ENCODE measurements around the gene TPK1. TPM values are rescaled to one million over a fixed set of nuclear protein-coding genes. Genes with fewer than 3 reads are reported as not detected.
"Not testable (repeated sequence)": the region's sequence is repeated elsewhere in the genome, so short reads cannot be mapped to it uniquely, and the experiment has no call there.

Gene TPK1
- total RNA-seq, 3 donors from 2014 or later: 9.2 to 10.5 (median 9.3) TPM

GRCh38 chr7:144812379-144813283, 23.2 kb downstream of the TPK1 start:
- no peaks in the 10 kb centered on the region for H3K9me3 Mint-ChIP-seq
- ATAC-seq (peak; percentile 90 to 91), DNase-seq (peak; percentile 14)
- H3K4me3 Mint-ChIP-seq: peak overlapping the region; percentile 76
- no peaks in the 10 kb centered on the region for H3K27me3 Mint-ChIP-seq (ENCODE audit: low read depth)
- H3K36me3 Mint-ChIP-seq (ENCODE audit: insufficient read depth): no peaks in the 10 kb centered on the region
- H3K4me1 Mint-ChIP-seq (ENCODE audit: low read depth): peaks cover 64% of the 10 kb centered on the region

- ATAC-seq: no peak
- no peak overlapping the region for H3K4me3 Mint-ChIP-seq
- H3K4me1 Mint-ChIP-seq (ENCODE audit: low read depth): peaks cover 45% of the 10 kb centered on the region
Measured at GRCh38 chr7:144805627-144806239, 30.1 kb downstream of the TPK1 start.

GRCh38 chr7:144800678-144801436, 35.0 kb downstream of the TPK1 start:
- Mint-ChIP-seq H3K4me1 (ENCODE audit: low read depth) (peaks cover 37% of the 10 kb centered on the region), H3K36me3 (ENCODE audit: insufficient read depth) (peaks cover 32% of the 10 kb centered on the region)
- not testable (repeated sequence) for H3K4me3 Mint-ChIP-seq; H3K9me3 Mint-ChIP-seq; DNase-seq; H3K27me3 Mint-ChIP-seq (ENCODE audit: low read depth); ATAC-seq

More at GRCh38 chr7:144805627-144806239, 30.1 kb downstream of the TPK1 start:
- H3K36me3 Mint-ChIP-seq (ENCODE audit: insufficient read depth): peaks cover 16% of the 10 kb centered on the region
- no peaks in the 10 kb centered on the region for H3K27me3 Mint-ChIP-seq (ENCODE audit: low read depth)
- H3K9me3 Mint-ChIP-seq: peaks cover 6% of the 10 kb centered on the region
- no peak for DNase-seq

- DNase-seq (no peak), ATAC-seq (no peak)
- Mint-ChIP-seq H3K4me1 (ENCODE audit: low read depth) (peaks cover 24% of the 10 kb centered on the region), H3K4me3 (no peak overlapping the region), H3K27me3 (ENCODE audit: low read depth) (no peaks in the 10 kb centered on the region), H3K36me3 (ENCODE audit: insufficient read depth) (peaks cover 24% of the 10 kb centered on the region), H3K9me3 (peaks cover 6% of the 10 kb centered on the region)
Measured at GRCh38 chr7:144796919-144797318, 38.9 kb downstream of the TPK1 start.

GRCh38 chr7:144792050-144792449, 43.8 kb downstream of the TPK1 start:
- ATAC-seq (no peak), DNase-seq (no peak)
- H3K4me1 Mint-ChIP-seq (ENCODE audit: low read depth): peaks cover 4% of the 10 kb centered on the region
- H3K9me3 Mint-ChIP-seq: no peaks in the 10 kb centered on the region
- peaks cover 7% of the 10 kb centered on the region for H3K36me3 Mint-ChIP-seq (ENCODE audit: insufficient read depth)
- H3K4me3 Mint-ChIP-seq: no peak overlapping the region
- H3K27me3 Mint-ChIP-seq (ENCODE audit: low read depth): no peaks in the 10 kb centered on the region

GRCh38 chr7:144791488-144791887, 44.4 kb downstream of the TPK1 start:
- H3K36me3 Mint-ChIP-seq (ENCODE audit: insufficient read depth): peaks cover 4% of the 10 kb centered on the region
- no peak overlapping the region for H3K4me3 Mint-ChIP-seq
- DNase-seq: no peak
- no peak for ATAC-seq
- no peaks in the 10 kb centered on the region for H3K27me3 Mint-ChIP-seq (ENCODE audit: low read depth)
- peaks cover 9% of the 10 kb centered on the region for H3K4me1 Mint-ChIP-seq (ENCODE audit: low read depth)
- no peaks in the 10 kb centered on the region for H3K9me3 Mint-ChIP-seq

- H3K4me3 Mint-ChIP-seq: no peak overlapping the region
- ATAC-seq (no peak), DNase-seq (no peak)
- H3K4me1 Mint-ChIP-seq (ENCODE audit: low read depth): peaks cover 16% of the 10 kb centered on the region
- no peaks in the 10 kb centered on the region for H3K9me3 Mint-ChIP-seq
- H3K36me3 Mint-ChIP-seq (ENCODE audit: insufficient read depth): no peaks in the 10 kb centered on the region
- H3K27me3 Mint-ChIP-seq (ENCODE audit: low read depth): no peaks in the 10 kb centered on the region
Measured at GRCh38 chr7:144787127-144787526, 48.7 kb downstream of the TPK1 start.

- ATAC-seq (no peak), DNase-seq (no peak)
- H3K4me3 Mint-ChIP-seq: no peak overlapping the region
- H3K9me3 Mint-ChIP-seq: no peaks in the 10 kb centered on the region
- H3K27me3 Mint-ChIP-seq (ENCODE audit: low read depth): no peaks in the 10 kb centered on the region
- H3K36me3 Mint-ChIP-seq (ENCODE audit: insufficient read depth): no peaks in the 10 kb centered on the region
- H3K4me1 Mint-ChIP-seq (ENCODE audit: low read depth): peaks cover 20% of the 10 kb centered on the region
Measured at GRCh38 chr7:144786522-144786921, 49.3 kb downstream of the TPK1 start.

- no peak overlapping the region for H3K4me3 Mint-ChIP-seq
Measured at GRCh38 chr7:144786079-144786478, 49.8 kb downstream of the TPK1 start.

GRCh38 chr7:144785521-144785920, 50.3 kb downstream of the TPK1 start:
- no peak for ATAC-seq
- DNase-seq: no peak
- Mint-ChIP-seq H3K9me3 (no peaks in the 10 kb centered on the region), H3K4me1 (ENCODE audit: low read depth) (peaks cover 22% of the 10 kb centered on the region), H3K36me3 (ENCODE audit: insufficient read depth) (no peaks in the 10 kb centered on the region), H3K4me3 (no peak overlapping the region), H3K27me3 (ENCODE audit: low read depth) (no peaks in the 10 kb centered on the region)

More at GRCh38 chr7:144786079-144786478, 49.8 kb downstream of the TPK1 start:
- Mint-ChIP-seq H3K27me3 (ENCODE audit: low read depth) (no peaks in the 10 kb centered on the region), H3K9me3 (no peaks in the 10 kb centered on the region), H3K36me3 (ENCODE audit: insufficient read depth) (no peaks in the 10 kb centered on the region), H3K4me1 (ENCODE audit: low read depth) (peaks cover 24% of the 10 kb centered on the region)
- ATAC-seq: no peak
- no peak for DNase-seq

GRCh38 chr7:144784943-144785342, 50.9 kb downstream of the TPK1 start:
- ATAC-seq: no peak
- no peaks in the 10 kb centered on the region for H3K27me3 Mint-ChIP-seq (ENCODE audit: low read depth)
- DNase-seq: no peak
- peaks cover 21% of the 10 kb centered on the region for H3K4me1 Mint-ChIP-seq (ENCODE audit: low read depth)
- no peaks in the 10 kb centered on the region for H3K9me3 Mint-ChIP-seq
- no peak overlapping the region for H3K4me3 Mint-ChIP-seq
- no peaks in the 10 kb centered on the region for H3K36me3 Mint-ChIP-seq (ENCODE audit: insufficient read depth)

- peaks cover 21% of the 10 kb centered on the region for H3K4me1 Mint-ChIP-seq (ENCODE audit: low read depth)
- no peaks in the 10 kb centered on the region for H3K9me3 Mint-ChIP-seq
- no peaks in the 10 kb centered on the region for H3K27me3 Mint-ChIP-seq (ENCODE audit: low read depth)
- no peaks in the 10 kb centered on the region for H3K36me3 Mint-ChIP-seq (ENCODE audit: insufficient read depth)
- DNase-seq (no peak), ATAC-seq (no peak)
- no peak overlapping the region for H3K4me3 Mint-ChIP-seq
Measured at GRCh38 chr7:144784441-144784840, 51.4 kb downstream of the TPK1 start.

- no peak for DNase-seq
- ATAC-seq: no peak
- peaks cover 21% of the 10 kb centered on the region for H3K4me1 Mint-ChIP-seq (ENCODE audit: low read depth)
- H3K4me3 Mint-ChIP-seq: no peak overlapping the region
- H3K36me3 Mint-ChIP-seq (ENCODE audit: insufficient read depth): no peaks in the 10 kb centered on the region
- H3K27me3 Mint-ChIP-seq (ENCODE audit: low read depth): no peaks in the 10 kb centered on the region
- no peaks in the 10 kb centered on the region for H3K9me3 Mint-ChIP-seq
Measured at GRCh38 chr7:144782883-144783282, 53.0 kb downstream of the TPK1 start.

- Mint-ChIP-seq H3K36me3 (ENCODE audit: insufficient read depth) (no peaks in the 10 kb centered on the region), H3K4me3 (no peak overlapping the region), H3K9me3 (no peaks in the 10 kb centered on the region), H3K27me3 (ENCODE audit: low read depth) (no peaks in the 10 kb centered on the region), H3K4me1 (ENCODE audit: low read depth) (peaks cover 34% of the 10 kb centered on the region)
- ATAC-seq: no peak
- DNase-seq: no peak
Measured at GRCh38 chr7:144780071-144780608, 55.7 kb downstream of the TPK1 start.
